Neural cell (in vitro differentiated cells): Measurements from ENCODE around the gene C4orf51.

Experiments
- CTCF ChIP-seq: fragments of 450-650 bp; IDR thresholded peaks from 2 replicates; pipeline ENCODE4 v1.5.1; 2014; ENCODE audit warnings: antibody characterized with exemption, mild to moderate bottlenecking, moderate library complexity; ENCODE audit not compliant: poor library complexity, severe bottlenecking
- EP300 ChIP-seq: fragments of 450-650 bp; conservative IDR thresholded peaks from 2 replicates; pipeline ENCODE4 v1.6.1; 2014; ENCODE audit warnings: antibody characterized with exemption, mild to moderate bottlenecking, moderate library complexity; ENCODE audit not compliant: poor library complexity, severe bottlenecking
- EZH2 ChIP-seq: fragments of 200-600, 300-800 bp; shearing (Covaris generic), sonication (generic); IDR thresholded peaks from 2 replicates; pipeline ENCODE4 v1.6.1; 2014; ENCODE audit warnings: antibody characterized with exemption, low read length, borderline replicate concordance, mild to moderate bottlenecking; ENCODE audit not compliant: insufficient read depth, poor library complexity, severe bottlenecking
- POLR2AphosphoS5 ChIP-seq: IDR thresholded peaks from 2 replicates; pipeline ENCODE4 v1.6.1; 2012
- TAF1 ChIP-seq: IDR thresholded peaks from 2 replicates; pipeline ENCODE4 v1.6.1; 2012; ENCODE audit warnings: low read depth
- TF ChIP-seq, protein P1 (sequence below): IDR thresholded peaks from 2 replicates; pipeline ENCODE4 v1.6.1; 2012; ENCODE audit warnings: borderline replicate concordance

DNA sequence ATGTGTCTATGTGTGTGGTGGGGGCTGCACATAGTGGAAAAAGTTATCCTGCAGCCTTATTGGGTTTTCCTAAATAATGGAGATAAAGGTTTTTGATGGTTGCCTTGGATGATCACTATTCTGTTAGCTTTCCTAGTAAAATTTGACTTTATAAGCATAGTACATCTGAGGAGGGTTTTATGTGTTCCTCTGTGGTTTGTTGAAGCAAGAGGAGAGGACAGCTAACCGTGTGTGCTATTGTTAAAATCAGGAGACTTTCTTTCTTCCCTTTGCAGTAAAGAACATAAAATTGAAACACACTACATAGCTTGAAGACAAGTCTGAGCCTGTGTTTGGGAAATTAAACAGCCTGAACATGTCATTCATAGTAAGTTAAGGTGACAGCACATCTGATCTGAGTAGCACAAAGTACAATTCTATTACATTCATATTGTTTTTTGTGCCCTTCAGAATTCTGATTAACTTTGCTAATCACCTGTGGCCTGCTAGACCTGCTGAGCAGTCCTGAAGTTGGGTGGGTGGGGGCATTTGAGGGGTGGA is 36.8 kb downstream of the C4orf51 start:
- TF ChIP-seq, protein P1, sequence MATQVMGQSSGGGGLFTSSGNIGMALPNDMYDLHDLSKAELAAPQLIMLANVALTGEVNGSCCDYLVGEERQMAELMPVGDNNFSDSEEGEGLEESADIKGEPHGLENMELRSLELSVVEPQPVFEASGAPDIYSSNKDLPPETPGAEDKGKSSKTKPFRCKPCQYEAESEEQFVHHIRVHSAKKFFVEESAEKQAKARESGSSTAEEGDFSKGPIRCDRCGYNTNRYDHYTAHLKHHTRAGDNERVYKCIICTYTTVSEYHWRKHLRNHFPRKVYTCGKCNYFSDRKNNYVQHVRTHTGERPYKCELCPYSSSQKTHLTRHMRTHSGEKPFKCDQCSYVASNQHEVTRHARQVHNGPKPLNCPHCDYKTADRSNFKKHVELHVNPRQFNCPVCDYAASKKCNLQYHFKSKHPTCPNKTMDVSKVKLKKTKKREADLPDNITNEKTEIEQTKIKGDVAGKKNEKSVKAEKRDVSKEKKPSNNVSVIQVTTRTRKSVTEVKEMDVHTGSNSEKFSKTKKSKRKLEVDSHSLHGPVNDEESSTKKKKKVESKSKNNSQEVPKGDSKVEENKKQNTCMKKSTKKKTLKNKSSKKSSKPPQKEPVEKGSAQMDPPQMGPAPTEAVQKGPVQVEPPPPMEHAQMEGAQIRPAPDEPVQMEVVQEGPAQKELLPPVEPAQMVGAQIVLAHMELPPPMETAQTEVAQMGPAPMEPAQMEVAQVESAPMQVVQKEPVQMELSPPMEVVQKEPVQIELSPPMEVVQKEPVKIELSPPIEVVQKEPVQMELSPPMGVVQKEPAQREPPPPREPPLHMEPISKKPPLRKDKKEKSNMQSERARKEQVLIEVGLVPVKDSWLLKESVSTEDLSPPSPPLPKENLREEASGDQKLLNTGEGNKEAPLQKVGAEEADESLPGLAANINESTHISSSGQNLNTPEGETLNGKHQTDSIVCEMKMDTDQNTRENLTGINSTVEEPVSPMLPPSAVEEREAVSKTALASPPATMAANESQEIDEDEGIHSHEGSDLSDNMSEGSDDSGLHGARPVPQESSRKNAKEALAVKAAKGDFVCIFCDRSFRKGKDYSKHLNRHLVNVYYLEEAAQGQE = no peak
- TF ChIP-seq CTCF (no peak), POLR2AphosphoS5 (no peak), EZH2 (no peak), TAF1 (no peak), EP300 (no peak)
